Lower leg skin (tissue), 3 donors: ENCODE measurements around the gene DNAJC17.

ENCODE experiments used
- POLR2A ChIP-seq, 2 donors: fragments of 450-650 bp; IDR thresholded peaks; one replicate each; pipeline ENCODE4 v1.6.1; 2016 to 2017; ENCODE audit warnings: antibody characterized with exemption in 2 of 2, mild to moderate bottlenecking in 1 of 2, moderate library complexity in 1 of 2
- TF ChIP-seq, protein P1 (sequence below), 3 donors: fragments of 450-650 bp; IDR thresholded peaks; one replicate each; pipeline ENCODE4 v1.5.1; 2016; ENCODE audit warnings: antibody characterized with exemption in 3 of 3, mild to moderate bottlenecking in 3 of 3, moderate library complexity in 2 of 3

DNA sequence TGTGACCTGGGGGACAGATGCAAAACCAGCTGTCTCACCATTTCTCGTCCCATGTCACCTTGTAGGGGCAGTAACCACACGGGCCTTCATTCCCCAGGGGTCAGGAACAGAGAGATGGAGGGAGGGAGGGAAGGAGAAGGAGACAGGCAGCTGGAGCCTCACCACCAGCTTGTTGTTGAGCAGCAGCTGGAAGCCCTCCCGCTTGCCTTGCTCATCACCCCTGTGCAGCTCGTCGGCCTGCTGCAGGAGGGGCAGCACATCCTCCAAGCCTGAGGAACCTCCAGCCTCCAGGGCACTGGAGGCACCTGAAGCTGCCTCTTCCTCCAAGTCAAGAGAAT is 62.5 kb downstream of the DNAJC17 start:
- TF ChIP-seq POLR2A (IDR thresholded peaks at IDR 0.05), result no peak
- TF ChIP-seq, protein P1, sequence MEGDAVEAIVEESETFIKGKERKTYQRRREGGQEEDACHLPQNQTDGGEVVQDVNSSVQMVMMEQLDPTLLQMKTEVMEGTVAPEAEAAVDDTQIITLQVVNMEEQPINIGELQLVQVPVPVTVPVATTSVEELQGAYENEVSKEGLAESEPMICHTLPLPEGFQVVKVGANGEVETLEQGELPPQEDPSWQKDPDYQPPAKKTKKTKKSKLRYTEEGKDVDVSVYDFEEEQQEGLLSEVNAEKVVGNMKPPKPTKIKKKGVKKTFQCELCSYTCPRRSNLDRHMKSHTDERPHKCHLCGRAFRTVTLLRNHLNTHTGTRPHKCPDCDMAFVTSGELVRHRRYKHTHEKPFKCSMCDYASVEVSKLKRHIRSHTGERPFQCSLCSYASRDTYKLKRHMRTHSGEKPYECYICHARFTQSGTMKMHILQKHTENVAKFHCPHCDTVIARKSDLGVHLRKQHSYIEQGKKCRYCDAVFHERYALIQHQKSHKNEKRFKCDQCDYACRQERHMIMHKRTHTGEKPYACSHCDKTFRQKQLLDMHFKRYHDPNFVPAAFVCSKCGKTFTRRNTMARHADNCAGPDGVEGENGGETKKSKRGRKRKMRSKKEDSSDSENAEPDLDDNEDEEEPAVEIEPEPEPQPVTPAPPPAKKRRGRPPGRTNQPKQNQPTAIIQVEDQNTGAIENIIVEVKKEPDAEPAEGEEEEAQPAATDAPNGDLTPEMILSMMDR (IDR thresholded peaks at IDR 0.05), result no peak
